ENCODE data around the gene LSM12. TPM values are rescaled to one million over a fixed set of nuclear protein-coding genes. Genes with fewer than 3 reads are reported as not detected.
"Not testable (repeated sequence)": the region's sequence is repeated elsewhere in the genome, so short reads cannot be mapped to it uniquely, and the experiment has no call there.

LSM12 gene
- total RNA-seq, 4 donors from 2014 or later = 15.0 to 31.7 (median 19.0) TPM

GRCh38 chr17:44000871-44001460 is 65.5 kb downstream of the LSM12 start:
- TF ChIP-seq POLR2A (IDR thresholded peaks at IDR 0.05) = no peak
- TF ChIP-seq, protein P1, sequence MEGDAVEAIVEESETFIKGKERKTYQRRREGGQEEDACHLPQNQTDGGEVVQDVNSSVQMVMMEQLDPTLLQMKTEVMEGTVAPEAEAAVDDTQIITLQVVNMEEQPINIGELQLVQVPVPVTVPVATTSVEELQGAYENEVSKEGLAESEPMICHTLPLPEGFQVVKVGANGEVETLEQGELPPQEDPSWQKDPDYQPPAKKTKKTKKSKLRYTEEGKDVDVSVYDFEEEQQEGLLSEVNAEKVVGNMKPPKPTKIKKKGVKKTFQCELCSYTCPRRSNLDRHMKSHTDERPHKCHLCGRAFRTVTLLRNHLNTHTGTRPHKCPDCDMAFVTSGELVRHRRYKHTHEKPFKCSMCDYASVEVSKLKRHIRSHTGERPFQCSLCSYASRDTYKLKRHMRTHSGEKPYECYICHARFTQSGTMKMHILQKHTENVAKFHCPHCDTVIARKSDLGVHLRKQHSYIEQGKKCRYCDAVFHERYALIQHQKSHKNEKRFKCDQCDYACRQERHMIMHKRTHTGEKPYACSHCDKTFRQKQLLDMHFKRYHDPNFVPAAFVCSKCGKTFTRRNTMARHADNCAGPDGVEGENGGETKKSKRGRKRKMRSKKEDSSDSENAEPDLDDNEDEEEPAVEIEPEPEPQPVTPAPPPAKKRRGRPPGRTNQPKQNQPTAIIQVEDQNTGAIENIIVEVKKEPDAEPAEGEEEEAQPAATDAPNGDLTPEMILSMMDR (IDR thresholded peaks at IDR 0.05) = no peak
- intact Hi-C loops (cut with DNase I; ENCODE audit: low total_unique reads) = no loop called here
- H3K4me3 ChIP-seq (ENCODE audit: low read depth, poor library complexity, severe bottlenecking) = no peak overlapping the region
- DNase-seq (ENCODE audit: low spot score in 2 of 2) = no peak
- 82 to 93% methylated on average over 6 of the region's 6 CpGs for WGBS, 2 donors

GRCh38 chr17:44000141-44000860 is 66.2 kb downstream of the LSM12 start:
- TF ChIP-seq, protein P1 (IDR thresholded peaks at IDR 0.05) = no peak
- no peak for TF ChIP-seq POLR2A (IDR thresholded peaks at IDR 0.05)

DNA sequence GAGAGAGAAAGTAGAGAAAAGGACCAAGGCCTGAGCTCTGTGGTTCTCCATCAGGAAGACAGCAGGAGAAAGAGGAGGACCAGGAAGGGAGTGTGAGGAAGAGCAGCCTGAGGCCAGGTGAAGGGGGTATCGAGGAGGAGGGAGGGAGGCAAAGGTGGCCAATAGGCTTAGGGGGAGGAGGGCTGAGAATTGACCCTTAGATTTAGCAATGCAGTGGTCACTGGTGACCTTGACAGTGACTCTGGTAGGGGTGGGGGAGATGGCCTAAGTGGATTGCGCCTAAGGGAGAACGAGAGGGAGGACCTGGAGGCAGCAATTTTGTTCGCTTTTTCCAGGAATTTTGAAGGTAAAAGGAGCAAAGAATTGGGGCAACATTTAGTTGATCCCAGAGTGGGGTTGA is 67.4 kb downstream of the LSM12 start:
- H3K4me3 ChIP-seq (ENCODE audit: low read depth, poor library complexity, severe bottlenecking) = no peak overlapping the region
- 85 to 94% methylated on average over 4 of the region's 4 CpGs for WGBS, 2 donors
- TF ChIP-seq POLR2A (IDR thresholded peaks at IDR 0.05) = no peak
- TF ChIP-seq, protein P1 (IDR thresholded peaks at IDR 0.05) = no peak
- DNase-seq (ENCODE audit: low spot score in 2 of 2) = no peak
- intact Hi-C loops (cut with DNase I; ENCODE audit: low total_unique reads) = loop anchor here (10.0 kb wide), 1 partner anchor 54 kb away; the partner anchor contains the start of gene PPY

More at GRCh38 chr17:44000141-44000860, 66.2 kb downstream of the LSM12 start:
- intact Hi-C loops (cut with DNase I; ENCODE audit: low total_unique reads) = no loop called here
- H3K4me3 ChIP-seq (ENCODE audit: low read depth, poor library complexity, severe bottlenecking) = no peak overlapping the region
- no peak for DNase-seq (ENCODE audit: low spot score in 2 of 2)
- WGBS, 2 donors = 80 to 91% methylated on average over 12 of the region's 12 CpGs

DNA sequence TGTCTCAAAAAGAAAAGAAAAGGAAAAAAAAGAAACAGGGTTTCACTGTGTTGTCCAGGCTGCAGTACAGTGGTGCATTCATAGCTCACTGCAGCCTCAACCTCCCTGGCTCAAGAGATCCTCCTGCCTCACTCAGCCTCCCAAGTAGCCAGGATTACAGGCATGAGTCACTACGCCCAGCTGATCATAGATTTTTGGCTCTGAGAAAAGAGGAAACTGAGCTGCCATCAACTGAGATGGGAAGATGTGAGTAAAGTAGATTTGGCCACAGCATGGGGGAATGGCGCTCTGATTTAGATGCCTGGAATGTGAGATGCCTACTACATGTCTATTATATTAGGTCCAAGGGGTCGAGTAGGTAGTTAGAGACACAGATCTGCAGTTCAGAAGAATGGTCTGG is 67.9 kb downstream of the LSM12 start:
- 70 to 77% methylated on average over 3 of the region's 3 CpGs for WGBS, 2 donors
- no peak for DNase-seq (ENCODE audit: low spot score in 2 of 2)
- no peak for TF ChIP-seq POLR2A (IDR thresholded peaks at IDR 0.05)
- H3K4me3 ChIP-seq (ENCODE audit: low read depth, poor library complexity, severe bottlenecking) = no peak overlapping the region
- intact Hi-C loops (cut with DNase I; ENCODE audit: low total_unique reads) = loop anchor here (10.0 kb wide), 1 partner anchor 54 kb away; the partner anchor contains the start of gene PPY

- WGBS, 2 donors = 84 to 89% methylated on average over 5 of the region's 5 CpGs
Observed at GRCh38 chr17:43997180-43997579, 69.3 kb downstream of the LSM12 start.

DNA sequence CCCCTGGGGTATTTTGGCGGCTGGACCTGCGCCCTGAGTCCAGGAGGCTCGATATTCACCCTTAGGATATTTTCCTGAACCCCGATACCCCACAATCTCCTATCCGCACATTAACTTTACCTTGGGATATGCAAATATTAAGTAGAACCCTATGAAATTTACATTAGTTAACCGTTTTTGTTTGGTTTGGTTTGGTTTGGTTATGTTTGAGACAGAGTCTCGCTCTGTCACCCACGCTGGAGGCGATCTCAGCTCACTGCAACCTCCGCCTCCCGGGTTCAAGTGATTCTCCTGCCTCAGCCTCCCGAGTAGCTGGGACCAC is 71.4 kb downstream of the LSM12 start:
- TF ChIP-seq, protein P1 (IDR thresholded peaks at IDR 0.05) = no peak
- TF ChIP-seq POLR2A (IDR thresholded peaks at IDR 0.05) = no peak
- no peak overlapping the region for H3K4me3 ChIP-seq (ENCODE audit: low read depth, poor library complexity, severe bottlenecking)
- no peak for DNase-seq (ENCODE audit: low spot score in 2 of 2)
- intact Hi-C loops (cut with DNase I; ENCODE audit: low total_unique reads) = loop anchor here (10.0 kb wide), 1 partner anchor 50 kb away; the partner anchor contains the start of gene PPY
- WGBS, 2 donors = 13 to 19% methylated on average over 12 of the region's 12 CpGs

More at GRCh38 chr17:43997180-43997579, 69.3 kb downstream of the LSM12 start:
- not testable (repeated sequence) for H3K4me3 ChIP-seq (ENCODE audit: low read depth, poor library complexity, severe bottlenecking); DNase-seq (ENCODE audit: low spot score in 2 of 2)
- intact Hi-C loops (cut with DNase I; ENCODE audit: low total_unique reads) = loop anchor here (10.0 kb wide), 1 partner anchor 52 kb away; the partner anchor contains the start of gene PPY

Measured in lower leg skin (tissue), 4 donors.